Mesothelial cell of epicardium (in vitro differentiated cells): Measurements from ENCODE around the gene LSM14A. TPM values are rescaled to one million over a fixed set of nuclear protein-coding genes. Genes with fewer than 3 reads are reported as not detected.
"Not testable (repeated sequence)": the region's sequence is repeated elsewhere in the genome, so short reads cannot be mapped to it uniquely, and the experiment has no call there.

Experiments used
- DNase-seq, 2 experiments: peaks; one replicate each; pipeline ENCODE4 v3.0.0; 2021; ENCODE audit warnings: low spot score in 2 of 2; ENCODE audit not compliant: unreplicated experiment in 2 of 2
- H3K27ac Mint-ChIP-seq: 2 replicates; pipeline ENCODE4 v1.8.0; 2021; ENCODE audit warnings: mixed read lengths
- H3K27me3 Mint-ChIP-seq: 2 replicates; pipeline ENCODE4 v1.8.0; 2021; ENCODE audit warnings: low read depth, mixed read lengths
- H3K36me3 Mint-ChIP-seq: 2 replicates; pipeline ENCODE4 v1.8.0; 2021; ENCODE audit warnings: mixed read lengths
- H3K4me1 Mint-ChIP-seq: 2 replicates; pipeline ENCODE4 v1.8.0; 2021; ENCODE audit warnings: mixed read lengths
- H3K4me3 Mint-ChIP-seq: 2 replicates; pipeline ENCODE4 v1.8.0; 2021; ENCODE audit warnings: mild to moderate bottlenecking, moderate library complexity, mixed read lengths
- H3K9me3 Mint-ChIP-seq: 2 replicates; pipeline ENCODE4 v1.8.0; 2021; ENCODE audit warnings: mixed read lengths
- CTCF ChIP-seq: fragments of 200-600 bp; sonication (generic); IDR thresholded peaks from one replicate; pipeline ENCODE4 v1.5.0; 2021; ENCODE audit warnings: antibody characterized with exemption; ENCODE audit not compliant: unreplicated experiment
- total RNA-seq: library from RNA; stranded (reverse); gene quantifications from 3 replicates; pipeline ENCODE4 v1.2.1, GENCODE V29; 2021

LSM14A gene
- total RNA-seq, 1 donor from 2014 or later, result 153 TPM

DNA sequence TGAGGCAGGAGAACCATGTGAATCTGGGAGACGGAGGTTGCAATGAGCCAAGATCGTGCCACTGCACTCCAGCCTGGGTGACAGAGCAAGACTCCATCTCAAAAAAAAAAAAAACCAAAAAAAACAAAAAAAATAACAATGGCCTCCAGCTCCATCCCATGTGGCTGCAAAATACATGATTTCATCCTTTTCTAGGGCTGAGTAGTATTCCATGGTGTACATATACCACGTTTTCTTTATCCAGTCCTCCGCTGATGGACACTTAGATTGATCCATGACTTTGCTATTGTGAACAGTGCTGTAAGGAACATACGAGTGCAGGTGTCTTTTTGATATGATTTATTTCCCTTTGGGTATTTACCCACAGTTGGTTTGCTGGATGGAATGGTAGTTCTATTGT lies 20.9 kb upstream of the LSM14A start:
- no peak for DNase-seq
- Mint-ChIP-seq H3K4me1 (no peaks in the 10 kb centered on the region), H3K27me3 (no peaks in the 10 kb centered on the region), H3K36me3 (no peaks in the 10 kb centered on the region), H3K27ac (no peak overlapping the region), H3K4me3 (no peak overlapping the region), H3K9me3 (no peaks in the 10 kb centered on the region)
- no peak for TF ChIP-seq CTCF

DNA sequence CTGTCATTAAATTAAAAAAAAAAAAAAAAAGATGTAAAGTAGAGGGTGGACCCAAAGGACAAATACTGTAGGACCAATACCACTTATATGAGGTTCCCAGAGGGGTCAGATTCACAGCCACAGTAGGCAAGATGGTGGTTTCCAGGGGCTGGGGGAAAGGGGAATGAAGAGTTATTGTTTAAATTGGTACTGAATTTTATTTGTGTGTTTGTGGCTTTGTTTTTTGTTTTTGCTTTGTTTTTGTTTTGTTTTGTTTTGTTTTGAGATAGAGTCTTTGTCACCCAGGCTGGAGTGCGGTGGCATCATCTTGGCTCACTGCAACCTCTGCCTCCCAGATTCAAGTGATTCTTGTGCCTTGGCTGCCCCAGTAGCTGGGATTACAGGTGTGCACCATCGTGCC lies 17.9 kb upstream of the LSM14A start:
- H3K36me3 Mint-ChIP-seq, result no peaks in the 10 kb centered on the region
- no peaks in the 10 kb centered on the region for H3K27me3 Mint-ChIP-seq
- no peak for DNase-seq
- TF ChIP-seq CTCF, result no peak
- no peak overlapping the region for H3K4me3 Mint-ChIP-seq
- no peak overlapping the region for H3K27ac Mint-ChIP-seq
- H3K4me1 Mint-ChIP-seq, result no peaks in the 10 kb centered on the region
- no peaks in the 10 kb centered on the region for H3K9me3 Mint-ChIP-seq

GRCh38 chr19:34155686-34156085 lies 16.6 kb upstream of the LSM14A start:
- no peaks in the 10 kb centered on the region for H3K36me3 Mint-ChIP-seq
- no peak for TF ChIP-seq CTCF
- no peak overlapping the region for H3K27ac Mint-ChIP-seq
- no peak for DNase-seq
- no peak overlapping the region for H3K4me3 Mint-ChIP-seq
- H3K27me3 Mint-ChIP-seq, result no peaks in the 10 kb centered on the region
- no peaks in the 10 kb centered on the region for H3K4me1 Mint-ChIP-seq
- no peaks in the 10 kb centered on the region for H3K9me3 Mint-ChIP-seq

GRCh38 chr19:34158966-34159365 lies 13.3 kb upstream of the LSM14A start:
- not testable (repeated sequence) for H3K27me3 Mint-ChIP-seq, H3K4me1 Mint-ChIP-seq, H3K4me3 Mint-ChIP-seq, H3K36me3 Mint-ChIP-seq, H3K27ac Mint-ChIP-seq, H3K9me3 Mint-ChIP-seq, DNase-seq

GRCh38 chr19:34159541-34159940 lies 12.8 kb upstream of the LSM14A start:
- DNase-seq, H3K9me3 Mint-ChIP-seq, H3K27ac Mint-ChIP-seq, H3K4me3 Mint-ChIP-seq, H3K36me3 Mint-ChIP-seq, H3K27me3 Mint-ChIP-seq, H3K4me1 Mint-ChIP-seq: not testable (repeated sequence)

- not testable (repeated sequence) for H3K27me3 Mint-ChIP-seq, H3K27ac Mint-ChIP-seq, H3K9me3 Mint-ChIP-seq, H3K4me1 Mint-ChIP-seq, H3K4me3 Mint-ChIP-seq, DNase-seq, H3K36me3 Mint-ChIP-seq
Measured at GRCh38 chr19:34161902-34162301, 10.4 kb upstream of the LSM14A start.

DNA sequence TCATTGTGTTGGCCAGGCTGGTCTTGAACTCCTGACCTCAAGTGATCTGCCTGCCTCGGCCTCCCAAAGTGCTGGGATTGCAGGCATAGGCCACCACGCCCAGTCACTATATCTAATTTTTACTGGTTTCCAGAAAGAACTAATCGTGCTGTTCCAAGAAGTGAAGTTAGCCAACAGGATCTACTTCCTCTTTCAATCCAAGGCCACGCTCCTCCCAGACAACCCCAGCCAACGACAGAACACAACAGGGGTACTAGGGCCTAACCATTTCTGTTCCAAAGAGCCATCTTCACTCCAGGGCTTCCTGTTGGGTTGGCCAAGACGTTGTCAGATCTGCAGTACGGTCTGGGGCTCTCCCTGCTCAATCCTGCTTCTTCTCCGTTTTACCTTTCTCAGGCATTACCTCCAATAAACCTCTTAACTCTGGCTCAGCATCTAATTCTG lies 7.0 kb upstream of the LSM14A start:
- TF ChIP-seq CTCF, result no peak
- H3K9me3 Mint-ChIP-seq, result no peaks in the 10 kb centered on the region
- H3K36me3 Mint-ChIP-seq, result no peaks in the 10 kb centered on the region

GRCh38 chr19:34169475-34170199 lies 2.7 kb upstream of the LSM14A start:
- H3K36me3 Mint-ChIP-seq, H3K27me3 Mint-ChIP-seq, DNase-seq, H3K4me3 Mint-ChIP-seq, H3K9me3 Mint-ChIP-seq, H3K27ac Mint-ChIP-seq: not testable (repeated sequence)
- peaks cover 21% of the 10 kb centered on the region for H3K4me1 Mint-ChIP-seq

More for the DNA sequence above, 7.0 kb upstream of the LSM14A start:
- no peak for DNase-seq
- Mint-ChIP-seq H3K27me3 (no peaks in the 10 kb centered on the region), H3K27ac (no peak overlapping the region), H3K4me1 (no peaks in the 10 kb centered on the region), H3K4me3 (no peak overlapping the region)
